Heart right ventricle (tissue), 16 donors: ENCODE measurements around the gene JAG1. TPM values are rescaled to one million over a fixed set of nuclear protein-coding genes. Genes with fewer than 3 reads are reported as not detected.
A peak's percentile ranks its signal among the peaks of the same experiment; 100 is the strongest.

Experiments
- ATAC-seq, 8 donors: fragments of 200-7000 bp; cut with Tn5 transposase; one replicate each; pipeline ENCODE4 v1.9.1; 2020; ENCODE audit warnings: mild to moderate bottlenecking in 8 of 8, moderate library complexity in 8 of 8, moderate number of reproducible peaks in 1 of 8
- DNase-seq, 2 donors: peaks; one replicate each; pipeline ENCODE4 v3.0.0-alpha.2; 2020
- H3K27ac ChIP-seq, 10 donors: fragments of 200-600 bp; sonication (generic) in 2 of 10; one replicate each; pipeline versions ENCODE4 v1.5.0 to v1.8.0; 2020 to 2022; ENCODE audit warnings: mild to moderate bottlenecking in 3 of 10
- H3K27me3 ChIP-seq, 7 donors: fragments of 200-600 bp; one replicate each; pipeline ENCODE4 v1.8.0; 2021 to 2022; ENCODE audit warnings: mild to moderate bottlenecking in 2 of 7
- H3K36me3 ChIP-seq, 9 donors: fragments of 200-600 bp; sonication (generic) in 1 of 9; one replicate each; pipeline versions ENCODE4 v1.5.0 to v1.8.0; 2020 to 2022; ENCODE audit warnings: mild to moderate bottlenecking in 2 of 9
- H3K4me1 ChIP-seq, 9 donors: fragments of 200-600 bp; sonication (generic) in 1 of 9; one replicate each; pipeline versions ENCODE4 v1.5.0 to v1.8.0; 2020 to 2022; ENCODE audit warnings: mild to moderate bottlenecking in 4 of 9
- H3K4me3 ChIP-seq, 10 donors: fragments of 200-600 bp; sonication (generic) in 2 of 10; one replicate each; pipeline versions ENCODE4 v1.5.0 to v1.8.0; 2020 to 2022; ENCODE audit warnings: mild to moderate bottlenecking in 7 of 10, moderate library complexity in 2 of 10
- H3K9me3 ChIP-seq, 11 donors: fragments of 200-600 bp in 10 of 11; sonication (generic) in 2 of 11; one replicate each; pipeline versions ENCODE4 v1.5.0 to v1.8.0; 2013 to 2022; ENCODE audit warnings: mild to moderate bottlenecking in 2 of 11, control low read depth in 1 of 11, moderate library complexity in 1 of 11
- WGBS, 2 donors: extraction: QIAGEN DNeasy Blood & Tissue Kit; methylation state at CpG; one replicate each; pipeline ENCODE4 v1.1.7; 2013; ENCODE audit warnings: inconsistent platforms in 1 of 2; 5-methylcytosine and 5-hydroxymethylcytosine counted together
- intact Hi-C, 10 donors: fragments of 100-400 bp; cut with DNase I; formaldehyde crosslinking; loops; one replicate each; pipeline versions ENCODE4 v1.11.1 to v1.14.2; 2022
- polyA plus RNA-seq, 2 donors: library from polyadenylated mRNA; stranded (reverse); fragments of 200-250 nt; gene quantifications; one replicate each; pipeline ENCODE4 v1.2.3, GENCODE V29; 2013
- total RNA-seq, 10 donors: library from RNA; stranded (reverse); fragmentation: NEBNext Ultra II Directional in 3 of 10; extraction: Animal tissue kit (Norgen Biotek cat#: 25700) in 3 of 10; gene quantifications; one replicate each; pipeline versions ENCODE4 v1.2.1 to v1.2.4, GENCODE V29; 2021 to 2023
- TF ChIP-seq, protein P1 (sequence below), 9 donors: fragments of 200-600 bp; sonication (generic) in 2 of 9; IDR thresholded peaks; one replicate each; pipeline versions ENCODE4 v1.5.0 to v1.8.0; 2021 to 2022; ENCODE audit warnings: antibody characterized with exemption in 9 of 9, mild to moderate bottlenecking in 5 of 9, moderate library complexity in 1 of 9
- donor health status: Arrhythmogenic right ventricular cardiomyopathy.
- donor health status: ischemic (EF 13 %, LVEDD 7.1; RV severe dilation, severe dysfunction).
- donor health status: healthy with polysubstance abuse.
- donor health status: DM: no; HTN: yes; CAD: no.
- donor health status: DM: no; HTN: no; CAD: no.
- donor health status: ischemic (EF 25% LVEDD 6.9; RV normal size, moderate dysfunction).
- donor health status: ischemic (EF 25% LVEDD 5.7; RV mildly dilated, moderate dysfunction).
- donor health status: healthy.
- donor health status: DM: yes; HTN: yes; CAD: no.
- donor health status: Ischemic cardiomyopathy.
- donor health status: ischemic (EF 35%, LVEDD 5.7; RV mildly dilated, moderate dysfunction).
- donor health status: nonischemic (EF 11% LVEDD 7.7; RV severe dilation, severe dysfunction).
- donor health status: DM: yes; HTN: yes; CAD: no.
- donor health status: PGD.
- donor health status: ischemic (EF 29% LVEDD 5.4; RV normal size, mild dysfunction).
- donor health status: nonischemic (EF 23%, LVEDD 6.1; RV moderate dilation, normal function).

The JAG1 gene
- total and polyA plus RNA-seq, 12 donors, result 11.1 to 38.2 (median 25.5) TPM

DNA sequence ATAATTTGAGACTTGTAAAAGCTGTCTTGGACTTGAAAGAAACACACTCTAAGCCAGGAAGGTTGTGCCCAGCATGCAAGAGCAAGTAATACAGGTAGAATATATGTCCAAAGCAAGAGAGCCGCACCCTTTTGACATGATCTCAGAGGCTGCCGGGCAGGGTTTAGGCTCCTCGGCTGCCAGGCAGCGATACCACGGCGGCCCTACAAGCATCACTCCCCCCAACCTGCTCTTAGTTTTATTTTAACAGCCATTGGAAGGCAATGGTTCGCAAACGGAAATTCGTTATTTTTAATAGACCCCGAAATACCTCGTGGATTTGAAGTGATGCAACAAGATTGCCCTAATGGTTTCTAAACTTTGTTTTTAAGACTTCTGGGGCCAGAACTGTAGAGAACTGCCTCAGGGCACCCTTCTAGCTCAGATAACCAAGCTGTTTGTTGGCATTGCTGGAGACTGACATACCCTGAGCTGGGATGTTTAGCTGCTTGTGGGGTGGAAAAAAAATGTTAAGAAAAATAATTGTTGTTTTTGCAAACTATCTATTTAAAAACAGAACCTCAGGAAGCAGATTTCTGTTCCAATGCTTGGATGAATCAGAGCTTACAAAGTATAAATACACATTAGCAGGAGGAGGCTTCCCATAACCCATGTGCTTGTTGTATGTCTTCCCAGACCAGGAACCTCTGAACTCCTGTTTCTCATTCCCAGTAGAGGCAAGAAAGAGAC lies 39.0 kb downstream of the JAG1 start:
- Histone ChIP-seq H3K4me1 (peaks cover 13 to 86% (median 56%) of the 10 kb centered on the region in 9 donors), H3K36me3 (peaks cover 0 to 31% (median 14%) of the 10 kb centered on the region in 9 donors), H3K27me3 (no peaks in the 10 kb centered on the region), H3K4me3 (no peak overlapping the region), H3K9me3 (no peaks in the 10 kb centered on the region), H3K27ac (peak overlapping the region in 8 of 10 donors; percentile 13 to 78 (median 68))
- TF ChIP-seq, protein P1, sequence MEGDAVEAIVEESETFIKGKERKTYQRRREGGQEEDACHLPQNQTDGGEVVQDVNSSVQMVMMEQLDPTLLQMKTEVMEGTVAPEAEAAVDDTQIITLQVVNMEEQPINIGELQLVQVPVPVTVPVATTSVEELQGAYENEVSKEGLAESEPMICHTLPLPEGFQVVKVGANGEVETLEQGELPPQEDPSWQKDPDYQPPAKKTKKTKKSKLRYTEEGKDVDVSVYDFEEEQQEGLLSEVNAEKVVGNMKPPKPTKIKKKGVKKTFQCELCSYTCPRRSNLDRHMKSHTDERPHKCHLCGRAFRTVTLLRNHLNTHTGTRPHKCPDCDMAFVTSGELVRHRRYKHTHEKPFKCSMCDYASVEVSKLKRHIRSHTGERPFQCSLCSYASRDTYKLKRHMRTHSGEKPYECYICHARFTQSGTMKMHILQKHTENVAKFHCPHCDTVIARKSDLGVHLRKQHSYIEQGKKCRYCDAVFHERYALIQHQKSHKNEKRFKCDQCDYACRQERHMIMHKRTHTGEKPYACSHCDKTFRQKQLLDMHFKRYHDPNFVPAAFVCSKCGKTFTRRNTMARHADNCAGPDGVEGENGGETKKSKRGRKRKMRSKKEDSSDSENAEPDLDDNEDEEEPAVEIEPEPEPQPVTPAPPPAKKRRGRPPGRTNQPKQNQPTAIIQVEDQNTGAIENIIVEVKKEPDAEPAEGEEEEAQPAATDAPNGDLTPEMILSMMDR (IDR thresholded peaks at IDR 0.05), result no peak
- WGBS, 2 donors, result 85 to 86% methylated on average over 11 of the region's 11 CpGs
- intact Hi-C loops, result loop anchor here in 1 of 10 donors (10.0 kb wide), 1 partner anchor 70 kb away; no protein-coding TSS in a partner anchor
- ATAC-seq, result peak in 5 of 8 donors; percentile 24 to 50 (median 45)
- DNase-seq, result no peak

DNA sequence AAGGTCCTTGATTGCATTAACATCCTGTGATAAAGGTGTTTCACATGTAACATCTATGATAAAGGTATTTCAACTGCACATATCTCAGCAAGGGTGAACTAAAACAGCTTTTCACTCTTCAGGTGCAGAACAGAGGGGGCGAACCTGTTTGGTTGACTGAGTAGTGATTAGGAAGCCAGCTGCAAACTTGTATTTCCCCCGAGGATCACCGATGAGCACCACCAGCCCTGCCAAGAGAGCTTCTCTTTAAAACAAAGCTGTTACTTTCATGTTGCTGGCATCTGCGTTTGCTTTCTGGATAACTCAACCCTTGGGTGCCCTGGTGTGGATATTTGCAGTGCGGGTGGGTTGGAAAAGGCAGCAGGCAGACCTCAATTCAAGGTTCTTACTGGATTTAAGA lies 39.6 kb downstream of the JAG1 start:
- H3K27ac ChIP-seq, result peak overlapping the region in 8 of 10 donors; percentile 13 to 78 (median 66)
- ATAC-seq (no peak), DNase-seq (no peak)
- peaks cover 0 to 25% (median 8%) of the 10 kb centered on the region in 9 donors for H3K36me3 ChIP-seq
- peaks cover 13 to 80% (median 53%) of the 10 kb centered on the region in 9 donors for H3K4me1 ChIP-seq
- WGBS, 2 donors, result 77 to 79% methylated on average over 5 of the region's 5 CpGs
- H3K4me3 ChIP-seq, result no peak overlapping the region
- no peaks in the 10 kb centered on the region for H3K9me3 ChIP-seq
- intact Hi-C loops, result loop anchor here in 1 of 10 donors (10.0 kb wide), 1 partner anchor 69 kb away; no protein-coding TSS in a partner anchor
- H3K27me3 ChIP-seq, result no peaks in the 10 kb centered on the region
- TF ChIP-seq, protein P1 (IDR thresholded peaks at IDR 0.05), result no peak

DNA sequence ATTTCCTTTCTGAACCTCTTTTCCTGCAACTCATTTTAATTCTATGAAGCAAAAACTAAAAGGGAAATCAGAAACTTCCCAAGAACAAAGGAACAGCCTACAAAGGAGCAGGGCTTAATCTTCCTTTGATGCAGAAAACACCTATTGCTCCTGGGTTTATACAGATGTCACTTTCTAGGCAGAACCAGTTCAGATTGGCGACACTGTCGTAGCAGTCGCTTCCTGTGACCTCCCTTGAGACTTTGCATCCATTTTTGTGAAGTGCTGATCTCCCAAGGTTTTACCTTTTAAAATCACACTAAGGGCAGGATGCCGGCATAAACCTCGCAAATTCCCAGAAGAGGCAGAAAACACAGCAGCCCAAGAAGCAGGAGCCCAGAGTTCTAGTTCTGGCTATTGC lies 40.1 kb downstream of the JAG1 start:
- peak overlapping the region in 5 of 10 donors; percentile 21 to 78 (median 65) for H3K27ac ChIP-seq
- peaks cover 13 to 75% (median 53%) of the 10 kb centered on the region in 9 donors for H3K4me1 ChIP-seq
- WGBS, 2 donors, result 71 to 73% methylated on average over 5 of the region's 5 CpGs
- H3K27me3 ChIP-seq, result no peaks in the 10 kb centered on the region
- TF ChIP-seq, protein P1 (IDR thresholded peaks at IDR 0.05), result no peak
- no peak overlapping the region for H3K4me3 ChIP-seq
- intact Hi-C loops, result loop anchor here in 1 of 10 donors (10.0 kb wide), 1 partner anchor 69 kb away; no protein-coding TSS in a partner anchor
- H3K36me3 ChIP-seq, result peaks cover 0 to 20% (median 3%) of the 10 kb centered on the region in 9 donors
- DNase-seq (no peak), ATAC-seq (no peak)
- no peaks in the 10 kb centered on the region for H3K9me3 ChIP-seq

DNA sequence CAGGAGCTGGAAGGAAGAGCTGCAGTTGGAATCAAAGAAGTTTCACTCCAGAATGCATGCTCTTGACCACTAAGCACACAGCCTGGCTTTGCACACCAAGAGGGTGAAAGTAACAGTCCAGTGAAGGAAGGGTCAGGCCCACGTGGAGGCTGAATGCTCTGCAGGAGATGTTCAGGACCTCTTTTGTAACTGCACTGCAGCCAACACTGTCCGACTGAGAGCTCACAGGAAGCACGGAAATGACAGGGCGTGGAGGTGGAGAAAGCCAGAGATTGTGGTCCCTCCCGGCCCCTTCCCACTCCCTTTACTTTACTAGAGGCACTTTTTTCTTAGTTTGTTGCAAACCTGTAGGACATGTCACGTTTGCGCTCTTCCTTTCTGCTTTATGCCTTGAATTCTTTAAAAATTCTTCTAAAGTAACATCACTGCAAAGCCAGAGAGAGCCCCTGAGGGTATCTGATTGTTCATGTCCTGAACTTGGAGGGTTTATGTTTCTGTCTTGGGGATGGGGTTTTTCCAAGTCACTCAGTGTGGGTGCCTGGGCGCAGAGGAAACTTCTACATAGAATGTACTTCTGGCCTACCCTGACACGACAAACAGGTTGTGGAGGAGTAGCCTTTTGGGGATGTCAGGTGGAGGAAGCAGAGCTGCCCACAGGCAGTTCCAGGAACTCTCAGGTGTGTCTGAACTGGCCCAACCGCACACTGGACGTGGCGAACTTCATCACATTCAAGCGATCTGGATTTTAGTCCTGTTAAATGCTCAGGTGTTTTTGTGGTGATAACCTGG lies 40.9 kb downstream of the JAG1 start:
- DNase-seq (no peak), ATAC-seq (no peak)
- Histone ChIP-seq H3K27me3 (no peaks in the 10 kb centered on the region), H3K9me3 (no peaks in the 10 kb centered on the region), H3K4me3 (no peak overlapping the region), H3K36me3 (peaks cover 0 to 12% (median 0%) of the 10 kb centered on the region in 9 donors), H3K27ac (peak overlapping the region in 1 of 10 donors; percentile 21), H3K4me1 (peaks cover 13 to 70% (median 45%) of the 10 kb centered on the region in 9 donors)
- intact Hi-C loops, result loop anchor here in 1 of 10 donors (10.0 kb wide), 1 partner anchor 68 kb away; no protein-coding TSS in a partner anchor
- 60 to 63% methylated on average over 13 of the region's 13 CpGs for WGBS, 2 donors
- TF ChIP-seq, protein P1 (IDR thresholded peaks at IDR 0.05), result no peak
